Astrocyte of the cerebellum (primary cell): ENCODE results near the gene ROR2.

ENCODE experiments used
- DNase-seq: peaks from one replicate; pipeline ENCODE4 v3.0.0-alpha.2; 2011; ENCODE audit warnings: low read depth
- H3K4me3 ChIP-seq: 2 replicates; pipeline ENCODE4 v1.5.1; 2011; ENCODE audit warnings: mild to moderate bottlenecking, low read depth, low read length, moderate library complexity
- CTCF ChIP-seq: IDR thresholded peaks from 2 replicates; pipeline ENCODE4 v1.5.1; 2012; ENCODE audit warnings: low read length, low read depth, moderate library complexity, mild to moderate bottlenecking; ENCODE audit errors: missing control alignments
- in situ Hi-C: cut with HindIII; loops from 2 replicates; pipeline ENCODE4 v1.10.0; 2017; ENCODE audit warnings: low sequenced_read_pairs

ROR2 gene

GRCh38 chr9:91843093-91843492 lies 106.9 kb downstream of the ROR2 start:
- DNase-seq, result no peak
- no peak for TF ChIP-seq CTCF
- no peak overlapping the region for H3K4me3 ChIP-seq
- in situ Hi-C loops, result no loop called here

DNA sequence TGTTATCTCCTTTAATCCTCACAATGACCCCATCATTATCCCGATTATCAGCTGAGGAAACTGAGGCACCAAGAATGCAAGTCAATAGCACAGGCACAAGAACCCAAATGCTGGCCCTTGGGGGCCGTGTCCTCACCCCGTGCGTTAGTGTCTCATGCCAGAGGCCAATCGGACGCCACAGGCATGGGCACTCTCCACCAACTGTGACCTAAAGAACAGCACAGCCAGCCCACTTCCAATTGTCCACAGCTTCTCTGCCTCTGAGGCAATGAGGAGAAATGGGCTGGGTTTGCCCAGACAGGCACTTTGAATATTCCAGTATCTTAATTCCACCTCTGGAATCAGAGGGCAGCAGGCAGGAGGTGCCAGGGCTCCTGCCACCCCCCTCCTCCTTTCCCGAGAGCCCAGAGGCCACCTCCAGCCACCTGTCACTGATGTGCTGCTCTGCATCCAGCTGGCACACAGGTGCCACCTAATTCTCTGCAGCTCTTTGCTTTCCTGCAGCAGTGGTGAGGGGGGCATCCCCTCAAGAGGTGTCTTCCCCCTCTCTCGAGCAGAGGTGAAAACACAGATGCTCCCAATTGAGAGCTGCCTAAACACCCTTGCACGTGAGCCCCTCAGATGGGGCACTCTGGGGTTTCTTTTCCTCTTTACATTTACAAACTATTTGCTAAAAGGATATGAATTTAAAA lies 107.5 kb downstream of the ROR2 start:
- no peak for TF ChIP-seq CTCF
- H3K4me3 ChIP-seq, result no peak overlapping the region
- in situ Hi-C loops, result no loop called here
- DNase-seq, result no peak

DNA sequence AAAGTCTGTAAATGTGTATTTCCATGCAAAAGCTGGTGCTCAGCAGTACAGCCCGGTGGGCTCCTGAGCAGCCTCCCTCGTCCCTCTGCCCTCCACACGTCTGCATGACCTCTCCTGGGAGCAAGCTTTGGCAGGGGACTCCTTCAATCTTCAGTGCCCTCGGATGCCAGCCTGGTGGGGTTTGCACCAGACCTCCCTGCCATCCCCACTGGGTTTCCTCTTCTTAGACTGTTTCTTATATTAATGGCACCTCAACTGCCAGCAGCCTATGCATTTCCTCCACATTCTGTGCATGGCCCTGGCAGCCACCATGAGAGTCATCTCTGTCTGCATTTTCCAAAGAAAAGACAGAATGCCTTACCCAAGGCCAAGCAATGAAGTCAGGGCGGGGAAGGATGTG lies 108.4 kb downstream of the ROR2 start:
- no peak for DNase-seq
- in situ Hi-C loops, result no loop called here
- no peak overlapping the region for H3K4me3 ChIP-seq
- no peak for TF ChIP-seq CTCF

DNA sequence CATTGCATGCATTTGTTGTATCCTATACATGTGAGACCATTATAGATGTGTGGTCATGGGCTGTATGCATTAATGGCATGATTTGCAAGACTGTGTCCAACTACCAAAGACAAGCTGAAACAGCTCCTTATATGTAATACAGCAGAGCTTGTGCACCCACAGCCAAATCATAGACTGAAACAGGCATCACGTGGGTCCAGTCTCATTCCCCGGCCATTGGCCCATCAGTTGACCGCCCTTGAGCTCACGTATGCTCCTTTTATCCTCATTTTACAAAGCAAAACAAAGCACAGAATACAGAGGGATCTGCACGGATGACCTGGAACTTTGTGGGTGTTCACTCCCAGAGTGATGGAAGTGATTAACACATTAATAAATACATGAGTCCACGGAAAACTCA lies 109.1 kb downstream of the ROR2 start:
- DNase-seq, result no peak
- in situ Hi-C loops, result no loop called here
- no peak for TF ChIP-seq CTCF
- no peak overlapping the region for H3K4me3 ChIP-seq

- in situ Hi-C loops, result no loop called here
- DNase-seq, result no peak
- H3K4me3 ChIP-seq, result no peak overlapping the region
- TF ChIP-seq CTCF, result no peak
Observed at GRCh38 chr9:91840469-91840868, 109.6 kb downstream of the ROR2 start.

- in situ Hi-C loops, result no loop called here
- no peak for DNase-seq
- H3K4me3 ChIP-seq, result no peak overlapping the region
- no peak for TF ChIP-seq CTCF
Observed at GRCh38 chr9:91839926-91840465, 110.0 kb downstream of the ROR2 start.
